ENCODE results near the gene NFAT5.

NFAT5 gene

DNA sequence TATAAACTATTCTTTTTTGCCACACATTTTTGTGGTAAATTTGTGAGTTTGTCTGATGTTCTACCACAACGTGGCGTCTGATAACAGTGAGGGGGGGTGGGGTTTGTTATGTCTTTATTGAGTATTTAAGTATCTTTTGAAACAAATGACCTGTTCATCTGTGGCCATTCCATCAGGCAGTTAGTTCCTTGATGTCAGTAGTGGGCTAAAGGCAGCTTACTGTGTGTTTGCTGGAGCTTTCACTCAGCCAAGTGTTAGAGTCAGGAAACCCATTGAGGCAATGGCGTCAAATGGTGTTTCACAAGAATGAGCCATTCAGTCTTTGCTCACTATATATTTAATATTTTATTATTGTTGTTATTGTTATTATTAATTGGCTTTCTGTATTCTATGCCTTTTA lies 132.6 kb downstream of the NFAT5 start:
- peaks cover 51% of the 10 kb centered on the region for H3K36me3 ChIP-seq (ENCODE audit: insufficient read depth, low read length)

DNA sequence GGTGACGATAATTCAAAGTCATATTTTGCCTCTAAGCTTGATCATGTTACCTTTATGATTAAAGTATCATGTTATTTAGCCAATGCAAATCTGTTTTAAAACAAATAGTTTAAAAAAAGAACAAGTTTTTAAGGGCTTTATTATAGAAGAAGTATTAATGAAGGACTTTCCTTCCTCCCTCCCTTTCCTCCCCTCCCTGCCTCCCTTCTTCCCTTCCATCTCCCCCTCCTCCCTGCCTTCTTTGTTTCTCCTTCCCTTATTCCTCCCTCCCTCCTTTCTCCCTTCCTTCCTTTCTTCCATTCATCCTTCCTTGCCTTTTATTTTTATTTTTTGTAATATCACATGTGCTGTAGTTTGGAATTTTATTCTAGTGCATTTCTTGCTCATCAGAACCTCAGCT lies 134.1 kb downstream of the NFAT5 start:
- H2AFZ ChIP-seq (ENCODE audit: low read depth, low read length), result no peak overlapping the region
- H3K27me3 ChIP-seq (ENCODE audit: insufficient read depth, low read length), result no peaks in the 10 kb centered on the region
- no peaks in the 10 kb centered on the region for H3K9me3 ChIP-seq (ENCODE audit: low read length)
- no peak overlapping the region for H3K4me3 ChIP-seq (ENCODE audit: low read length)
- H3K4me1 ChIP-seq (ENCODE audit: insufficient read depth, low read length), result no peaks in the 10 kb centered on the region
- peaks cover 45% of the 10 kb centered on the region for H3K36me3 ChIP-seq (ENCODE audit: insufficient read depth, low read length)

More for the DNA sequence above, 132.6 kb downstream of the NFAT5 start:
- H3K27me3 ChIP-seq (ENCODE audit: insufficient read depth, low read length), result no peaks in the 10 kb centered on the region
- H3K4me1 ChIP-seq (ENCODE audit: insufficient read depth, low read length), result no peaks in the 10 kb centered on the region
- no peak overlapping the region for H2AFZ ChIP-seq (ENCODE audit: low read depth, low read length)
- no peaks in the 10 kb centered on the region for H3K9me3 ChIP-seq (ENCODE audit: low read length)
- no peak overlapping the region for H3K4me3 ChIP-seq (ENCODE audit: low read length)

DNA sequence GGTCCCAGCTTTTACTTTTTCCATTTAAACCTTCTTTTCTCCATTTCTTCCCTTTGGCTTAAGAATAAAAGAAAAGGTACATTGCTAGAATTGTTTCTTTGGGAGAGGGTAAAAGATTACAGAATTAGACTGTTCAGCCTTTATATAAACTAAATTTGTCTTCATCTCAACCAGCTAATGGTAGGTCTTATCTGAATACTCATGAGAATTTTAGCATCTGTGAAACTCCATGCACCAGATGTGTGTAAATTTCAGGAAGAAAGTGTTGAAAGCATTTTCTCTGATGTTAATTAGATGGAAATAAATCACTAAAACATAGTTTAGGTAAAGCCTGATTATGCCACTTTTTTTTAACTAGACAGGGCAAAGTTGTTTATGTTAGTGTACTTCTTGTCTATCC lies 135.7 kb downstream of the NFAT5 start:
- Histone ChIP-seq H3K36me3 (ENCODE audit: insufficient read depth, low read length) (peaks cover 33% of the 10 kb centered on the region), H3K9me3 (ENCODE audit: low read length) (no peaks in the 10 kb centered on the region), H2AFZ (ENCODE audit: low read depth, low read length) (no peak overlapping the region), H3K4me3 (ENCODE audit: low read length) (no peak overlapping the region), H3K4me1 (ENCODE audit: insufficient read depth, low read length) (no peaks in the 10 kb centered on the region), H3K27me3 (ENCODE audit: insufficient read depth, low read length) (no peaks in the 10 kb centered on the region)

DNA sequence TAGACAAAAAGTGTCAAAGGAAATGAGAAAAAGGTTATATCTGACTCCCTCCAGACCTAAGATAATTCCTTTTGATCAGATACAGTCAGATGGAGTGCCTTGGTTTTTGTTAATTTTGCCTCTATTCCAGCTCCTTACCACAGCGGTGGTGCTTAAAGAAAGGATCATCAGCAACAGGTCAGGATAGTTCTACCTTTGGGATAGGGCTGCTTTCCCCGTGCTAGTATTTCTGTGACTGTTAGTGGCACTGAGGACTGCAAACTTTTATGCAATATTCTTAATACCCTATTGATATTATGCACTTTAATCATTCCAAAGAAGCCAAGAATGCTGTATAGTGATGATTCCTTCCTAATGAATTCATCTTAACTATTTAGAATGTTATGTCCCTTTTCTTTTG lies 136.1 kb downstream of the NFAT5 start:
- Histone ChIP-seq H2AFZ (ENCODE audit: low read depth, low read length) (no peak overlapping the region), H3K9me3 (ENCODE audit: low read length) (no peaks in the 10 kb centered on the region), H3K36me3 (ENCODE audit: insufficient read depth, low read length) (peaks cover 29% of the 10 kb centered on the region), H3K4me3 (ENCODE audit: low read length) (no peak overlapping the region), H3K27me3 (ENCODE audit: insufficient read depth, low read length) (no peaks in the 10 kb centered on the region), H3K4me1 (ENCODE audit: insufficient read depth, low read length) (no peaks in the 10 kb centered on the region)

DNA sequence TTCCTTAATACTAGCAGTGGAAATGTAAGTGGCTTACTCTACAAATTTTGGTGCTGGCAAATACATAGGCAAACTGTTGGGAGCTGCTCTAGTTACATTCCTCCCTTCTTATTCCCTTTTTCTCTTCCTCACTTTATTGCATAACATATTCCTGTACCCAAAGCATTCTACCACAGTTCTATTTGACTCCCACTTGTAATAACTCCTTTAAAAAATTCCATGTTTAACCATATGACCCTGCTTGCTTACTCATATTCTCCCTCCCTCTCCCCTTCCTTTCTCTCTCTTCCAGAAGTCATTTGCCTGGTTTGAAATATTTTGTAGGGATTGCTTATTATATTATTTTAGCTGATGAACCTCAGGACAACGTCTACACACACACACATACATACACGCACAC lies 137.9 kb downstream of the NFAT5 start:
- Histone ChIP-seq H2AFZ (ENCODE audit: low read depth, low read length) (no peak overlapping the region), H3K9me3 (ENCODE audit: low read length) (no peaks in the 10 kb centered on the region), H3K4me1 (ENCODE audit: insufficient read depth, low read length) (no peaks in the 10 kb centered on the region), H3K4me3 (ENCODE audit: low read length) (no peak overlapping the region), H3K27me3 (ENCODE audit: insufficient read depth, low read length) (no peaks in the 10 kb centered on the region), H3K36me3 (ENCODE audit: insufficient read depth, low read length) (peaks cover 20% of the 10 kb centered on the region)

DNA sequence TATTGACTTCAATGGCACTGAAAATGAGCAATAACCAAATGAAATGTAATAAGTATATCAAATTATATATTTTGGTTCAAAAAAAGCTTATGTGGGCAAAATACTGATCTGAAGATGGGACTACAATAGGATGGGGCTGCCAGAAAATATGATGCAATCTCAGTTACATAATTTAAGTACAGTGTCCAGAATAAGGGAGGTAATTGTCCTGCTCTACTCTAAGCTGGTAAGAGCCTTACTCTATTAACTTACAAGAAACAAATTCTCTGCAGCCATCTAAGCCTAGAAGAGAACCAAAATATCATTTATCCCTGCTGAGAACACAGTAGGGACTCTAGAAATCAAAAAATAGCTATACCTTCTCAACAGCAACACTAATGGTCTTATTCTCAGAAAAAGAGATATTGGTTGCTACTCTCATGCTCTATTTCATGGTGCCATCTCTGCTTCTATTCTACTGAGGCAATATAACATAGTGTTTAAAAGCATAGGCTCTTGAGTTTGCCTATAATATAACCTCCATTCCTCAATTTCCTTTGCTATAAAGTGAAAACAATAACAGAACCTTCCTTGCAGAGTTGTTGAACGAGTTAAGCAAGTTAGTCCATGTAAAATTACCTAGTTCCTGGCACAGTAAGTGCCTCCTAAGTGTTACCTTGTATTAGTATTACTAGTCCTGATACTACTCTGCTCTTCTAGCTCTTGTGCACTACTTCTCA lies 140.6 kb downstream of the NFAT5 start:
- no peak overlapping the region for H3K4me3 ChIP-seq (ENCODE audit: low read length)
- H3K36me3 ChIP-seq (ENCODE audit: insufficient read depth, low read length), result peaks cover 16% of the 10 kb centered on the region
- no peaks in the 10 kb centered on the region for H3K27me3 ChIP-seq (ENCODE audit: insufficient read depth, low read length)
- no peaks in the 10 kb centered on the region for H3K4me1 ChIP-seq (ENCODE audit: insufficient read depth, low read length)
- no peaks in the 10 kb centered on the region for H3K9me3 ChIP-seq (ENCODE audit: low read length)
- no peak overlapping the region for H2AFZ ChIP-seq (ENCODE audit: low read depth, low read length)

DNA sequence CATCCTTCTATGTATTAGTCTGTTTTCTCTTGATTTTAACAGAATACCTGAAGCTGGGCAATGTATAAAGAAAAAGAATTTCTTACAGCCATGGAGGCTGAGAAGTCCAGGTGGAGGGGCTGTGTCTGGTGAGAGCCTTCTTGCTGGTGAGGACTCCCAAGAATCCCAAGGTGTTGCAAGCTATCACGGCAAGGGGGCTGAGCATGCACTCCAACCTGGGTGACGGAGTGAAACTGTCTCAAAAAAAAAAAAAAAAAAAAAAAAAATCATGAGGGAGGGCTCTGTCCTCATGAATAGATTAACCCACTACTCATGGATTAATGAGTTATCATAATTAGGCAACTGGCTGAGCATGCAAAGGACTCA lies 141.2 kb downstream of the NFAT5 start:
- Histone ChIP-seq H3K4me1 (ENCODE audit: insufficient read depth, low read length) (no peaks in the 10 kb centered on the region), H2AFZ (ENCODE audit: low read depth, low read length) (no peak overlapping the region), H3K27me3 (ENCODE audit: insufficient read depth, low read length) (no peaks in the 10 kb centered on the region), H3K9me3 (ENCODE audit: low read length) (no peaks in the 10 kb centered on the region), H3K36me3 (ENCODE audit: insufficient read depth, low read length) (peaks cover 13% of the 10 kb centered on the region), H3K4me3 (ENCODE audit: low read length) (no peak overlapping the region)

DNA sequence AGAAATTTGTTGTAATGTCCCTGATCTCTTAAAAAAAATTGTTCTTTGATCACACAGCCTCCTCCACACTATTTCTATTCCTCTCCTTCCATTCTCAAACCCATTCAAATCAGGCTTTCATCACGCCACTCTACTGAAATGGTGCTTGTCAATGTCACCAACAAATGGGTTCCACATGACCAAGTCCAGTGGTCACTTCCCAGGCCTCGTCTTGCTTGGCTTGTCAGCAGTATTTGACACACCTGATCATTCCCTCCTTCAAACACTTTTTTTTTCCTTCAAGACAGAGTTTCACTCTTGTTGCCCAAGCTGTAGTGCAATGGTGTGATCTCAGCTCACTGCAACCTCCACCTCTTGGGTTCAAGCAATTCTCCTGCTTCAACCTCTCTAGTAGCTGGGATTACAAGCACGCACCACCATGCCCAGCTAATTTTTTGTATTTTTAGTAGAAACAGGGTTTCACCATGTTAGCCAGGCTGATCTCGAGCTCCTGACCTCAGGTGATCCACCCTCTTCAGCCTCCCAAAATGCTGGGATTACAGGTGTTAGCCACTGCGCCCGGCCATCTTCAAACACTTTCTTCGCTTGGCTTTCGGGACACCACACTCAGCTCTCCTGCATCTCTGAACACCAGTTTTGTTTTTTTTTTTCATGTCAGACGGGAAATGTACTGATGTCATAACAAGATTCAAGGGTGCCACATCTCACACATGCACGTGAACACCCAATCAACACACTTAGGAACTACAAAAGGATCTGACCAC lies 142.3 kb downstream of the NFAT5 start:
- Histone ChIP-seq H3K4me3 (ENCODE audit: low read length) (no peak overlapping the region), H3K9me3 (ENCODE audit: low read length) (no peaks in the 10 kb centered on the region), H2AFZ (ENCODE audit: low read depth, low read length) (no peak overlapping the region), H3K27me3 (ENCODE audit: insufficient read depth, low read length) (no peaks in the 10 kb centered on the region), H3K36me3 (ENCODE audit: insufficient read depth, low read length) (peaks cover 7% of the 10 kb centered on the region), H3K4me1 (ENCODE audit: insufficient read depth, low read length) (no peaks in the 10 kb centered on the region)

DNA sequence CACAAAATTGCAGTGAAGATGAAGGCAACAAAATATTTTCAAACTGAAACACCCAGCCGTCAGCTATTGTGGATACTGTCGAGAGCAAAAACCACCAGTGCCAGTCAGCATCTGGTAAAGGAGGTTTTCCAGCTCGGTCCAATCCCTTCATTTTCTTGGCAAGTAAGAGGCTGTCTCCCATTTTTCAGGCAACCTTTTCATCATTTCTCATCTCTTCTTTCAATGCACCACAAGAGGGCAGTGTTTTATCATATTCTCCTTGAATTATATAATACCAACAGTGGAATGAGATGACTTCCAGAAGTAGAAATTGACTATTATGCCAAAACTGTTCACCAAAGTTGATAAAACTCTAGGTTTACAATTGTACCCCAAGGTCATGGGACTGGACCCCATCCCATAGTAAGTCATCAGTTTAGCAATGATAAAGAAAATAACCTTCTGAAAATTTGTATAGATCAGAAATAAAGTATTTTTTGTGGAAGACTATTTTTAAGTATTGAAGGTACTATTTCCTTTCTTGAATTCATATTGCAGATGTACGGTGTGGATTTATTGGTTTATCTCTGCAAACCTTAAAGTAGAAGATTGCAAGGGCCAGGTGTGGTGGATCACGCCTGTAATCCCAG lies 143.8 kb downstream of the NFAT5 start:
- peaks cover 2% of the 10 kb centered on the region for H3K36me3 ChIP-seq (ENCODE audit: insufficient read depth, low read length)
- H3K4me3 ChIP-seq (ENCODE audit: low read length), result no peak overlapping the region
- H3K9me3 ChIP-seq (ENCODE audit: low read length), result no peaks in the 10 kb centered on the region
- H3K27me3 ChIP-seq (ENCODE audit: insufficient read depth, low read length), result no peaks in the 10 kb centered on the region
- H2AFZ ChIP-seq (ENCODE audit: low read depth, low read length), result no peak overlapping the region
- H3K4me1 ChIP-seq (ENCODE audit: insufficient read depth, low read length), result no peaks in the 10 kb centered on the region

DNA sequence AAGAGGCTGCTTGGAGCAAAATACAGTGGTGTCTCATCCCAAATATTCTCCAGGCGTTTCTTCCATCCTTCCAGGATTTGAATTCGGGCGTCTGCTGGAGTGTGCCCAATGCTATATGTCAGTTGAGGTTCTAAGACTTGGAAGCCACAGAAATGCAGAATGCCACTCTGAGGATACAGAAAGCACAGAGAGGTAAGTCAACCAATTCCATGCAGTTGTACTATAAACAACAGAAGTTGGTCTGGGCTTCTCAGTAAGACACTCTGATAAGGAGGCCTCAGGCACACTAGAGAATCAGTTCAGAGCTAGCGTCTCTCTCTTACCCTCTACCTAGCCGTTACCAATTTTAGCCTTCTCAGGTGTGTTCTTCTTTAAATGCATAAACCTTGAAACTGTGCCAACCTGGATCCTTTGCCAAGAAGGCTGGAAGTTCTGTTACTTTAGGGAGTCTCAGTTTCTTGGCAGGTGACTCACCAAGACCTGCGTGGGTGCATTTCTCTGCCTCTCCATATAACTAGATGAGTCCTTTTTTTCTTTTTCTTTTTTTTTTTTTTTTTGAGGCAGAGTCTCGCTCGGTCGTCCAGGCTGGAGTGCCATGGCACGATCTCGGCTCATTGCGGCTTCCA lies 145.5 kb downstream of the NFAT5 start:
- Histone ChIP-seq H2AFZ (ENCODE audit: low read depth, low read length) (no peak overlapping the region), H3K9me3 (ENCODE audit: low read length) (no peaks in the 10 kb centered on the region), H3K27me3 (ENCODE audit: insufficient read depth, low read length) (no peaks in the 10 kb centered on the region), H3K36me3 (ENCODE audit: insufficient read depth, low read length) (peaks cover 2% of the 10 kb centered on the region), H3K4me1 (ENCODE audit: insufficient read depth, low read length) (no peaks in the 10 kb centered on the region), H3K4me3 (ENCODE audit: low read length) (no peak overlapping the region)

DNA sequence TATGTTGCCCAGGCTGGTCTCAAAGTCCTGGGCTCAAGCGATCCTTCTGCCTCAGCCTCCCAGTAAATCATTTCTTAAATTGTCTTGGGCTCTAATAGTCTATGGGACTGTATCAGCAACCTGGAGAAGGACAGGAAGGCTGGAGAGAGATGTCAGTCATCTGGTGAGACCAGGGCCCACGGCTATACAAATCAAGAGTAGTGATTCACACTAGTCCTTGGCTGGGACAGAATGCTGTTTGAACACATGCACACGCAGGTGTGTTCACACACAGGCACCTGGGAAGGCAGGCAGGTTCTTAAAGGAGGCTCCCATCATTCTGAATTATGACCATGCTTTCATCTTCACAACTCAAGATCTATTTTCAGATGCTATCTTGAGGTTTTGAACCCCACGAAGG lies 146.5 kb downstream of the NFAT5 start:
- no peak overlapping the region for H2AFZ ChIP-seq (ENCODE audit: low read depth, low read length)
- peaks cover 2% of the 10 kb centered on the region for H3K36me3 ChIP-seq (ENCODE audit: insufficient read depth, low read length)
- H3K4me3 ChIP-seq (ENCODE audit: low read length), result no peak overlapping the region
- no peaks in the 10 kb centered on the region for H3K4me1 ChIP-seq (ENCODE audit: insufficient read depth, low read length)
- no peaks in the 10 kb centered on the region for H3K27me3 ChIP-seq (ENCODE audit: insufficient read depth, low read length)
- peaks cover 2% of the 10 kb centered on the region for H3K9me3 ChIP-seq (ENCODE audit: low read length)

DNA sequence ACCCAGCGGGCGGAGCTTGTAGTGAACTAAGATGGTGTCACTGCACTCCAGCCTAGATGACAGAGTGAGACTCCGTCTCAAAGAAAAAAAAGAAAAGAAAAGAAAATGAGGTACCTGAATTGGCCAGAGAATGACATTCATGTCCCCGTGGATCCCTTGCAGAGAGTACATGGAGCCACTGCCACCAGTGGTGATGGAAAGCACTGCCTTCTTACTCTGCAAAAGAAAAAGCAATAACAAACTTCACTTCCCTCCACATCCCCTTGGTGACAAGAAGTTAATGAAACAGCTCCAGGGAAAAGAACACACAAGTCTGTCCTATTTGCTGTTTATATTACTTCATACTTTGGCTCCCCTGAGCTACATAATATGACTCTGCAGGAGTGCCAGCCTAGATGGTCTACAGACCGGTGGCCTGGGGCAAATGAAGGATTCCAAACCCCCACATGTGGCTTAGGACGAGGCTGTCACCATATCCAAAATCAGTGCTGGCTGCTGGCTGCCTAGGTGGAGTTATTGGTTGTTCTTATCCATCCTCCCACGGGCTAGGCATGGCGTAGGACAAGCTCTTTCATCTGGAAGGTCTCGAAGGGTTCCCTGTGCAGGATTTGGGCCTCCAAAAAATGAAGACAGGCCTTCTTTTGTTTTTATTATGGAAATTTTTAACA lies 147.3 kb downstream of the NFAT5 start:
- Histone ChIP-seq H3K4me3 (ENCODE audit: low read length) (no peak overlapping the region), H3K4me1 (ENCODE audit: insufficient read depth, low read length) (no peaks in the 10 kb centered on the region), H3K27me3 (ENCODE audit: insufficient read depth, low read length) (no peaks in the 10 kb centered on the region), H3K36me3 (ENCODE audit: insufficient read depth, low read length) (peaks cover 2% of the 10 kb centered on the region), H2AFZ (ENCODE audit: low read depth, low read length) (no peak overlapping the region), H3K9me3 (ENCODE audit: low read length) (peaks cover 2% of the 10 kb centered on the region)

DNA sequence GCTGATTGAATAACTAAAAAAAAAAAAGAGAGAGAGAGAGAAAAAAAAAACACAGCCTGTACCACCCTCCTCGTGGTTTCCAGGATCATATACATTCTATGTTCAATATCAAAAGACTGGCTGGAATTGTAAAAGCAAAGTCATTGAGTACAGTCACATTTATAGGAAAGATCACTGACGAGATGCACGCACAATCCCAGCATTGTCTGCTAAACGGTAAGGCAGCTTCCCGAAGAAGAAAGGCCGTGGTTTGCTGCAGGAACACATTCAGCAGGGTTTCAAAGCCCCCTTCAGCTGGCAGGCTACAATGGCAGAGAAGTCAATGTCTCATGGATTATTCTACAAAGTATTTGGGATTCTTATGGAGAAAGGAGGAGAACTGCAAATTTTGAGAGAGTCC lies 151.3 kb downstream of the NFAT5 start:
- no peak overlapping the region for H2AFZ ChIP-seq (ENCODE audit: low read depth, low read length)
- no peaks in the 10 kb centered on the region for H3K27me3 ChIP-seq (ENCODE audit: insufficient read depth, low read length)
- H3K4me3 ChIP-seq (ENCODE audit: low read length), result no peak overlapping the region
- peaks cover 2% of the 10 kb centered on the region for H3K9me3 ChIP-seq (ENCODE audit: low read length)
- H3K36me3 ChIP-seq (ENCODE audit: insufficient read depth, low read length), result peaks cover 2% of the 10 kb centered on the region
- no peaks in the 10 kb centered on the region for H3K4me1 ChIP-seq (ENCODE audit: insufficient read depth, low read length)
